ENCODE measurements around the gene ATAD3A. TPM values are rescaled to one million over a fixed set of nuclear protein-coding genes. Genes with fewer than 3 reads are reported as not detected.

The ATAD3A gene
- total RNA-seq, 1 donor = 35.6 TPM

- TF ChIP-seq, protein P1, sequence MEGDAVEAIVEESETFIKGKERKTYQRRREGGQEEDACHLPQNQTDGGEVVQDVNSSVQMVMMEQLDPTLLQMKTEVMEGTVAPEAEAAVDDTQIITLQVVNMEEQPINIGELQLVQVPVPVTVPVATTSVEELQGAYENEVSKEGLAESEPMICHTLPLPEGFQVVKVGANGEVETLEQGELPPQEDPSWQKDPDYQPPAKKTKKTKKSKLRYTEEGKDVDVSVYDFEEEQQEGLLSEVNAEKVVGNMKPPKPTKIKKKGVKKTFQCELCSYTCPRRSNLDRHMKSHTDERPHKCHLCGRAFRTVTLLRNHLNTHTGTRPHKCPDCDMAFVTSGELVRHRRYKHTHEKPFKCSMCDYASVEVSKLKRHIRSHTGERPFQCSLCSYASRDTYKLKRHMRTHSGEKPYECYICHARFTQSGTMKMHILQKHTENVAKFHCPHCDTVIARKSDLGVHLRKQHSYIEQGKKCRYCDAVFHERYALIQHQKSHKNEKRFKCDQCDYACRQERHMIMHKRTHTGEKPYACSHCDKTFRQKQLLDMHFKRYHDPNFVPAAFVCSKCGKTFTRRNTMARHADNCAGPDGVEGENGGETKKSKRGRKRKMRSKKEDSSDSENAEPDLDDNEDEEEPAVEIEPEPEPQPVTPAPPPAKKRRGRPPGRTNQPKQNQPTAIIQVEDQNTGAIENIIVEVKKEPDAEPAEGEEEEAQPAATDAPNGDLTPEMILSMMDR (IDR thresholded peaks at IDR 0.05; ENCODE audit: insufficient read depth, low read length) = no peak
- no peak overlapping the region for H3K4me3 ChIP-seq (ENCODE audit: low read depth, low read length)
- DNase-seq (ENCODE audit: low read depth) = no peak
Observed at GRCh38 chr1:1535201-1536018, 23.4 kb downstream of the ATAD3A start.

GRCh38 chr1:1536019-1536937, 24.3 kb downstream of the ATAD3A start:
- DNase-seq (ENCODE audit: low read depth) = no peak
- no peak overlapping the region for H3K4me3 ChIP-seq (ENCODE audit: low read depth, low read length)
- TF ChIP-seq, protein P1 (IDR thresholded peaks at IDR 0.05; ENCODE audit: insufficient read depth, low read length) = no peak

- H3K4me3 ChIP-seq (ENCODE audit: low read depth, low read length) = no peak overlapping the region
- no peak for DNase-seq (ENCODE audit: low read depth)
- TF ChIP-seq, protein P1 (IDR thresholded peaks at IDR 0.05; ENCODE audit: insufficient read depth, low read length) = no peak
Observed at GRCh38 chr1:1536938-1537546, 25.1 kb downstream of the ATAD3A start.

GRCh38 chr1:1537626-1538250, 25.8 kb downstream of the ATAD3A start:
- H3K4me3 ChIP-seq (ENCODE audit: low read depth, low read length) = no peak overlapping the region
- TF ChIP-seq, protein P1 (IDR thresholded peaks at IDR 0.05; ENCODE audit: insufficient read depth, low read length) = no peak
- DNase-seq (ENCODE audit: low read depth) = no peak

DNA sequence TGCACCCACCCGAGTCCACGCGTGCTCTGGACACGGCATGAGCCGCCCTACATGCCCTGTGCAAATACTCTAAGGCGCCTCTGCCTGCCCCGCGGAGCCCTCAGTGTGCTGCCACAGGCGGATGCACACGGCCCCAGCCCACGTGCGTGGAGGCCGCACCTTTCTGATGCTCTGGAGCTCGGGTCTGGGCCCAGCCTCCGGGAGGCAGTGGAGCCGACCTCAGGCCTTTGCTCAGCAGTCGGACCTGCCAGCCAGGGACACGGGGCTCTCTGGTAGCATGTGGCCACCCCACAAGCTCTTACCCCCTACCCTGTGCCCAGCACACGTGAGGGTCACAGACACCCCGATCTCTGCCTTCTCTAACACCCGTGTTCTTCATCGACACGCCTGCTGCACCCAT, 26.4 kb downstream of the ATAD3A start:
- TF ChIP-seq, protein P1 (IDR thresholded peaks at IDR 0.05; ENCODE audit: insufficient read depth, low read length) = no peak
- no peak for DNase-seq (ENCODE audit: low read depth)
- no peak overlapping the region for H3K4me3 ChIP-seq (ENCODE audit: low read depth, low read length)

GRCh38 chr1:1538989-1539309, 27.0 kb downstream of the ATAD3A start:
- peak overlapping the region; percentile 73 for H3K4me3 ChIP-seq (ENCODE audit: low read depth, low read length)
- DNase-seq (ENCODE audit: low read depth) = no peak
- TF ChIP-seq, protein P1 (IDR thresholded peaks at IDR 0.05; ENCODE audit: insufficient read depth, low read length) = no peak
